ENCODE results near the gene SV2C.
"Not testable (repeated sequence)": the region's sequence is repeated elsewhere in the genome, so short reads cannot be mapped to it uniquely, and the experiment has no call there.

The SV2C gene

DNA sequence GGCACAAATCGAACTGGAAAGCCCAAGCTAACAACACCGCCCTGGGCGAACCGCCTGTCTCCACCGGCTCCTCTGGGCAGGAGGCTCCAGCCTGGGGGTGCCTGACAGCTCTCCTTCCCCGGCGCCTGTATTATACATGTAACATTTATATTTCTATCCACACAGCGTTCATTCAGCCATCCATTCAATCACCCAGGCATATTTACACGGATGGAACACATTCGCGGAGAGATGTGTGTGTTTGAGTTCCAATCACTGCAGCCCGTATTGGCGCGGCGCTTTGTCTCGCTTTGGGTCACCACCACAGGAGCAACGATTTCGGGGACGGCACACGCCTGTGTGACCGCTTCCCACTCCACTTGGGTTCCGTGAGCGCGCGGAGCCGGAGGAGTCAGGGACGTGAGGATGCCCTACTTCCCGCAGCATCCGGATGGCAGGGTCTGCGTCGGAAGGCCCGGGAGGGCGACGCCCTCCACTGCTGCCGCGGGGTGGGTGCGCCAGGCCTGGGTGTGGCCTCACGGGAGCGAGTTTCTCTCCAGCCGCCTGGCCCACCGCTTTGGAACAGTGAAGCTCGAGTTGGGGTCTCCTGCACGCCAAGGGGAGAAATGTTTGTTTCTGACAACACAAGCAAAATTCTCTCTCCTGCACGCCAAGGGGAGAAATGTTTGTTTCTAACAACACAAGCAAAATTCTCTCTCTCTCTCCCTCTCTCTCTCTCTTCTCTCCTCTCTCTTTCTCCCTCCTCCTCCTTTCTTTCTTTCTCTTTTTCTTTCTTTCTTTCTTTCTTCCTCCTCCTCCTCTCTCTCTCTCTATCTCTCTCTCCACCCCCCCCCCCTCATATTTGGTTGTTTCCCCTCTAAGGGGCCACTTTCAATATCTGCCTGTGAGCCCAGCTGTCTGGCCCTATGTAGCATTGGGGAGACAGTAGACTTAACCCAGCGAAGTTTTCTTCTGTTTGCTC lies 1.1 kb upstream of the SV2C start:
- DNase-seq (ENCODE audit: low spot score in 2 of 2) (no peak), ATAC-seq (replicated peaks; ENCODE audit: extremely low read depth, poor library complexity, severe bottlenecking) (no peak)
- Mint-ChIP-seq H3K4me1 (peaks cover 23% of the 10 kb centered on the region), H3K27ac (ENCODE audit: low read depth) (peak overlapping the region; percentile 33), H3K27me3 (peaks cover 96% of the 10 kb centered on the region), H3K9me3 (no peaks in the 10 kb centered on the region), H3K4me3 (peak overlapping the region; percentile 62), H3K36me3 (ENCODE audit: insufficient read depth) (peaks cover 4% of the 10 kb centered on the region)

DNA sequence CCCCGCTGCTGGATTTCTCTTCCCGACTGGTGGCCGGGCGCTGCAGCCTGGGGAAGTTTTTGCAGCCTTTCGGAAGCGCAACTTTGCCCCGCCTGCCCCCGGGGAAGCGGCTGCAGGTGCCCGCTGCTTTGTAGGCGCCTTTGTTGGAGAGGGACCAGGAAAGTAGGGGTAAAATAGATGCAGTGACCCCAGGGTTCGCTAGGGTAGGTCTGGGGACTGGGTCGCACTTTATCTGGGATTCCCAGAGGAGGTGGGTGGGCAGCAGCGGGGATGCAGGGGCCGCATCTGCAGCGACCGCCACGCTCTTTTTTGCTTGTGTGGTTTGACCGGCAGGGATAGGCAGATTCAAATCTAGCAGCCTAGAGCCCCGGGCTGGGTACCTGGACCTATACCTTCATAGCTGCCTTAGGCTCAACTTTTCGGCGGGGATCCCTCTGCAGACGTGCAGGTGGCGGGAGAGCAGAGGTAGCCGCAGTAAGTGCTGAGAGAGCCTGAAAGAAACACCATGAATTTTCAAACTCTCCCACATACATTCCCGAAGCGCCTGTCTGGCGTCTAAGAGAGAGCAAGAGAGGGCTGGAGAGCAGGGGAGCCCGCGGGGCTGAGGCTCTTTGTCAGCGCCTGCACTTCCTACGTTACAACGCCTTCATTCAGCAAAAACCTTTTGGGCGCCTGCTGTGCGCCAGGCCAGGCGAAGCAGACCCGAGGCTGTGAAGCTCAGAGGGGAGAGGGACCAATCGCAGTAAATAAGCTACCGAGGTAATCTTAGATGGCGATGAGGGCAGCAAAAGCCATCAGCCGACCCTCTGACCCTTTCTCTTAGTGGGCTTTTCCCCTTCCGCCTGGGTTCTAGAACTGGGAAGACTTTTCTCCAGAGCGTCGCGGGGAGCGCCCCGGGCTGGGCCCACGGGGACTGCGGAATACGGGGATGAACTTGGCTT lies 642 bp downstream of the SV2C start:
- H3K36me3 Mint-ChIP-seq (ENCODE audit: insufficient read depth) = peaks cover 4% of the 10 kb centered on the region
- DNase-seq (ENCODE audit: low spot score in 2 of 2) = no peak
- H3K4me1 Mint-ChIP-seq = peaks cover 23% of the 10 kb centered on the region
- H3K9me3 Mint-ChIP-seq = no peaks in the 10 kb centered on the region
- peak overlapping the region; percentile 62 for H3K4me3 Mint-ChIP-seq
- H3K27ac Mint-ChIP-seq (ENCODE audit: low read depth) = no peak overlapping the region
- peaks cover 93% of the 10 kb centered on the region for H3K27me3 Mint-ChIP-seq
- ATAC-seq (replicated peaks; ENCODE audit: extremely low read depth, poor library complexity, severe bottlenecking) = no peak

DNA sequence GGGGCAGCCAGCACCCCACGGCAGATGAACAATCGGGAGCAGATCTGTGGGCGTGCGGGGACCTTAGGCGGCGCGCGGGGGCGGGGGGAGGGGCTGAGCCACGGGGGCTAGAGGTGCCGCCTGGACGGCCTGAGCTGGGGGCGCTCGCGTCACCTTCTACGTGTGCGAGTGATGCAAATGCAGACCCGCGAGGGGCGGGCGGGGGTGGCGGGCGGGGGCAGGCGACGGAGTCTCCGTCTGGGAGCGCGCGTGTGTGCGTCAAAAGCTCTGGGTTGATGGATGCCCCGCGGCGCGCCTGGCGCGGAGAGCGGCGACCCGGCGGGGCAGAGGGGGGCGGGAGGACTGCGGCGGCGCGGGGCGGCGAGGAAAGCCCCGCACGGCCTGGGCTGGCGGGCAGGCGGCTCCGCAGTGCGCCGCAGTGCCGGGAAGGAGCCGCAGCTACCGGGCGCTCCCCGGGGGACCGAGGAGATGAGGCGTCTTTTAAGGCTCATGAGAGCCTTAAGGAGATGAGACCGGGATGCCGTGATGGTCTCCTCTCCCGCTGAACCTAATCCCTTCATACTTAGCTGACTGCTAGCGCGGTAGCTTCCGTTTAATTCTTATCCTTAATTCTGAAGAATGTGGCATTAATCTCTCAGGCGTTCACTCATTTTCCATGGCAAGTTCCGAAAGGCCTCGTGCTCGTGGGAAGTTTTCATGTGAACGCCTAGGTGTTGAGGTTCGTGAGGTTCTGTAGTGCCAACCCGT lies 1.5 kb downstream of the SV2C start:
- Mint-ChIP-seq H3K27ac (ENCODE audit: low read depth) (no peak overlapping the region), H3K9me3 (no peaks in the 10 kb centered on the region), H3K27me3 (peaks cover 93% of the 10 kb centered on the region), H3K36me3 (ENCODE audit: insufficient read depth) (peaks cover 4% of the 10 kb centered on the region), H3K4me3 (peak overlapping the region; percentile 62), H3K4me1 (peaks cover 23% of the 10 kb centered on the region)
- no peak for ATAC-seq (replicated peaks; ENCODE audit: extremely low read depth, poor library complexity, severe bottlenecking)
- DNase-seq (ENCODE audit: low spot score in 2 of 2) = no peak

DNA sequence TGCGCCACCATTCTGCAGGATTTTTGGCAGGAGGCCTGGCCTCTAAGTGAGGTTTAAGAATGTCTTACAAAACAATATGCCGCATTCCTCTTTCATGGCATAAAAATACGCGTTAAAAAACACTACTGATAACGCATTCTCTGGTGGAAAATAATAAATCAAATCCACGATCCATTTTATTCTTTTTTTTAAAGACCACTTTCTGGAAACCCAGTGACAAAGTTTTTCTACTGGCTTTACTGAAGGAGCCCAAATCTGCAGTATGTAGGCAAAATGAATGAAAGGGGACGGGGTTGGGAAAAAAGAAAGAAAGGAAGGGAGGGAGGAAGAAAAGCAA lies 2.0 kb downstream of the SV2C start:
- peaks cover 23% of the 10 kb centered on the region for H3K4me1 Mint-ChIP-seq
- H3K36me3 Mint-ChIP-seq (ENCODE audit: insufficient read depth) = peaks cover 4% of the 10 kb centered on the region
- peak overlapping the region; percentile 48 for H3K4me3 Mint-ChIP-seq
- H3K27ac Mint-ChIP-seq (ENCODE audit: low read depth) = no peak overlapping the region
- ATAC-seq (replicated peaks; ENCODE audit: extremely low read depth, poor library complexity, severe bottlenecking) (no peak), DNase-seq (ENCODE audit: low spot score in 2 of 2) (no peak)
- H3K27me3 Mint-ChIP-seq = peaks cover 91% of the 10 kb centered on the region
- H3K9me3 Mint-ChIP-seq = no peaks in the 10 kb centered on the region

DNA sequence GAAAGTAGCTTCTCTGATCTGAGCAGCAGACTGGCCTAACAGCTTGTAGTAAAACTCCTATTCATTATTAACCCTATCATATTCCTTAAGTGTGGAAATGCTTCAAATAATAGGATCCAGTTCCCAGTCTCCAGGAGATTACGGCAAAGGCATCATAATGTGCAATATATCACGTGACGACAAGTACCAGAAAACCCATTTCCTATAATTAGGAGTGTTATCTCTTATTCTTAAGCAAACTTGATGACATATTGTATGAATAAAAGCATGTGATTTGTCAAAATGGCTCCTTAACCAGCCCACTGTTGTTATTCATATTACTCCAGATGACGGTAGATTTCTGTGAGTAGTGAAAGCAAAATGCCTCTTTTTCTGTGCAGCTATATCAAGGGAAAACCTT lies 2.9 kb downstream of the SV2C start:
- no peaks in the 10 kb centered on the region for H3K9me3 Mint-ChIP-seq
- DNase-seq (ENCODE audit: low spot score in 2 of 2) = no peak
- no peak for ATAC-seq (replicated peaks; ENCODE audit: extremely low read depth, poor library complexity, severe bottlenecking)
- peaks cover 90% of the 10 kb centered on the region for H3K27me3 Mint-ChIP-seq
- H3K4me3 Mint-ChIP-seq = no peak overlapping the region
- peaks cover 4% of the 10 kb centered on the region for H3K36me3 Mint-ChIP-seq (ENCODE audit: insufficient read depth)
- H3K4me1 Mint-ChIP-seq = peaks cover 23% of the 10 kb centered on the region
- no peak overlapping the region for H3K27ac Mint-ChIP-seq (ENCODE audit: low read depth)

DNA sequence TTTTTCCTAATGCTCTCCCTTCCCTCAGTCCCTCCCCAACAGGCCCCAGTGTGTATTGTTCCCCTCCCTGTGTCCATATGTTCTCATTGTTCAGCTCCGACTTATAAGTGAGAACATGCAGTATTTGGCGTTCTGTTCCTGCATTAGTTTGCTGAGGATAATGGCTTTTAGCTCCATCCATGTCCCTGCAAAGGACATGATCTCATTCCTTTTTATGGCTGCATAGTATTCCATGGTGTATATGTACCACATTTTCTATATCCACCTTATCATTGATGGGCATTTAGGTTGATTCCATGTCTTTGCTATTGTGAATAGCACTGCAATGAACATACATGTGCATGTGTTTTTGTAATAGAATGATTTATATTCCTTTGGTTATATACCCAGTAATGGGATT lies 6.0 kb downstream of the SV2C start:
- not testable (repeated sequence) for H3K4me3 Mint-ChIP-seq; ATAC-seq (replicated peaks; ENCODE audit: extremely low read depth, poor library complexity, severe bottlenecking); H3K27ac Mint-ChIP-seq (ENCODE audit: low read depth); H3K4me1 Mint-ChIP-seq; H3K9me3 Mint-ChIP-seq; H3K36me3 Mint-ChIP-seq (ENCODE audit: insufficient read depth); DNase-seq (ENCODE audit: low spot score in 2 of 2)
- peaks cover 70% of the 10 kb centered on the region for H3K27me3 Mint-ChIP-seq

DNA sequence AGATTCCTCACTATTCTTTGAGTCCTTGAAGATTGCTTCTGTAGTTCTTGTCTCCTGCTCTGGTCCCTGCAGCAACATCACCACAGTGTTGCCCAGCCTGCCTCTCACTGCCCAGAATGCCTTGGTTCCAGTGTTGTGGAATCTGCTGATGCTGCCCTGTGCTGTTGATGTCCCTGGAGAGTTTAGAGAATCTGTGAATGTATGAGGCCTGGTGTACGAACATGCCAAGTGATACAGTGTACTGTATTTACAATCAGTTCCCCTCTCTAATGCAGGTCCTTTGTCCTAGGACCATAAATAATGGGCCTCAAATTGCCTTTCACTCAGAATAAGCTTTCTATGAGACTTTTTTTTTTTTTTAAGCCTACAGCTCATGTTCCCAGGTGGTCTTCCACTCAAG lies 8.2 kb downstream of the SV2C start:
- Mint-ChIP-seq H3K4me3 (no peak overlapping the region), H3K27me3 (peaks cover 58% of the 10 kb centered on the region), H3K27ac (ENCODE audit: low read depth) (no peak overlapping the region), H3K4me1 (no peaks in the 10 kb centered on the region), H3K36me3 (ENCODE audit: insufficient read depth) (no peaks in the 10 kb centered on the region), H3K9me3 (no peaks in the 10 kb centered on the region)
- ATAC-seq (replicated peaks; ENCODE audit: extremely low read depth, poor library complexity, severe bottlenecking) (no peak), DNase-seq (ENCODE audit: low spot score in 2 of 2) (no peak)

DNA sequence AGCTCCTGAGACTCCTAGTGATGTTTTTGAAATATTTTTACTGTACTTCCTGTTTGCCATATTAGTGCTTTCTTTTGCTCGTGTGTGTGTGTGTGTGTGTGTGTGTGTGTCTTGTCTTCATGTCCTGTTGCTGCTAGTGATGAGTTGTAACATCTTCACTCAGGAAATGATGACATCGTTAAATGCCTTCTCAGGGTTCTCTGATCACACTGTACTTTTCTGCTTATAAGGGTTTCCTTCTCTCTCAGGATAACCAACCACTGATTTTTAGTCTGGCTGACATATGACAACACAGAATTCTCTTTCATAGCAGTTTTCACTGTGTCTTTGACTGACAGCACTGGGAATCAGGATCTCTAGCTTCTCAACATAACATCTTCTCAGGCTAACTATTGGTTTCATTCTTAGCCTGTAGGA lies 16.1 kb downstream of the SV2C start:
- DNase-seq (ENCODE audit: low spot score in 2 of 2) (peak in 1 of 2 donors; percentile 30), ATAC-seq (replicated peaks; ENCODE audit: extremely low read depth, poor library complexity, severe bottlenecking) (peak; percentile 94)
- no peak overlapping the region for H3K4me3 Mint-ChIP-seq
- H3K9me3 Mint-ChIP-seq = no peaks in the 10 kb centered on the region
- peak overlapping the region; percentile 13 for H3K27ac Mint-ChIP-seq (ENCODE audit: low read depth)
- H3K27me3 Mint-ChIP-seq = peaks cover 36% of the 10 kb centered on the region
- peaks cover 9% of the 10 kb centered on the region for H3K4me1 Mint-ChIP-seq
- peaks cover 5% of the 10 kb centered on the region for H3K36me3 Mint-ChIP-seq (ENCODE audit: insufficient read depth)

DNA sequence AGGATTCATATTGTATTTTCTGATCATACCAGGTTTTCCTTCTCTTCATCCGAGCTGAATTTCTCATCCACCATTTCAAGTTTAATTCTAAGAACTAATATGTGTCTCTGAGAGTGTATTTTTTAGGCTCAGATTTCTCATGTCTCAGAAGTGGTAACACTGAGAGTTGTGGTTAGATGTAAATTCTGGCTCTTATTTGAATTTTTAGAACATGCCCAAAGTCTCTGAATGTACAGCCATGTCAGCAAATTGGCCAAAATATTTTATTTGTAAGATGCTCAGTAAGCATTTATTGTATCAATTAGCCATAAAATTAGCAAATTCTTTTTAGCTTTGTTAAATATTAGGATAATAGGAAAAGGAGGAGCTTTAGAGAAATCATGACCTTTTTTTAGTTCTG lies 16.6 kb downstream of the SV2C start:
- Mint-ChIP-seq H3K4me1 (peaks cover 9% of the 10 kb centered on the region), H3K36me3 (ENCODE audit: insufficient read depth) (peaks cover 5% of the 10 kb centered on the region), H3K27me3 (peaks cover 41% of the 10 kb centered on the region), H3K4me3 (no peak overlapping the region), H3K27ac (ENCODE audit: low read depth) (peak overlapping the region; percentile 13), H3K9me3 (no peaks in the 10 kb centered on the region)
- no peak for ATAC-seq (replicated peaks; ENCODE audit: extremely low read depth, poor library complexity, severe bottlenecking)
- no peak for DNase-seq (ENCODE audit: low spot score in 2 of 2)

DNA sequence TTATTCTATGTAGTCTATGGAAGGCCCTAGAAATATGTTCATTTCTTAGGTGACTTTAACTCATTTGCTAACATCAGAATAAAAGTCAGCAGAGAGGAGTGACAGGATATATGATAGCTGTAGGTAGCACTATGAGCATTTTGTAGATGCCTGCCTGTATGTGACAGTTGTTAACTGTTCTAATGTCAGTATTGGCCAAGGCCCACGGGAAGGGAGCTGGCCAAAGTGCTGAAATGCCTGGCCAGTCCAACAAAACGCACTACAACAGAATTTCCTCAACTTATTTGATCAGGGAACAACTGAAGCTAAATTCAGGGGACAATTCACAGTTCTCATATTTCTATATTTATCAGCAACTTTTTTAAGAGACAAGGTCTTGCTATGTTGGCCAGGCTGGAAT lies 20.8 kb downstream of the SV2C start:
- DNase-seq (ENCODE audit: low spot score in 2 of 2) (no peak), ATAC-seq (replicated peaks; ENCODE audit: extremely low read depth, poor library complexity, severe bottlenecking) (no peak)
- H3K4me1 Mint-ChIP-seq = peaks cover 7% of the 10 kb centered on the region
- H3K9me3 Mint-ChIP-seq = no peaks in the 10 kb centered on the region
- H3K4me3 Mint-ChIP-seq = no peak overlapping the region
- no peak overlapping the region for H3K27ac Mint-ChIP-seq (ENCODE audit: low read depth)
- peaks cover 5% of the 10 kb centered on the region for H3K36me3 Mint-ChIP-seq (ENCODE audit: insufficient read depth)
- H3K27me3 Mint-ChIP-seq = peaks cover 62% of the 10 kb centered on the region

DNA sequence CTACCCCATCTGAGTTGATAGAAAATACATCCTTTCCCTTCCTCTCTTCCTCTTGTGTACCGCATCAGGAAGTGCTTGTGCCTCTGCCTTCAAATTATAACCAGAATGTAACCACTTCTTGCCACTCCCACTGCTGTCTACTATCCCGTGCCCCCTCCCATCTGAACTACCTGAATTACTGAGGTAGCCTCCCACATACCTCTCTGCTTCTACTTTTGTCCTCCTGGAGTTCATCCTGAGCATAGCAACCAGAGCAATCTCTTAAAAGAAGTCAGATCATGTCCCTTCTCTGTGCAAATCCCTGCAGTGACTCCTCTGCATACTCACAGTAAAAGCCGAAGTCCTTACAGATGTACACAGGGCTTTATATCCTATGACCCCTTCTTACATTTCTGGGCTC lies 23.0 kb downstream of the SV2C start:
- H3K27me3 Mint-ChIP-seq = peaks cover 69% of the 10 kb centered on the region
- no peaks in the 10 kb centered on the region for H3K9me3 Mint-ChIP-seq
- H3K36me3 Mint-ChIP-seq (ENCODE audit: insufficient read depth) = peaks cover 3% of the 10 kb centered on the region
- no peaks in the 10 kb centered on the region for H3K4me1 Mint-ChIP-seq
- H3K27ac Mint-ChIP-seq (ENCODE audit: low read depth) = no peak overlapping the region
- H3K4me3 Mint-ChIP-seq = no peak overlapping the region
- no peak for DNase-seq (ENCODE audit: low spot score in 2 of 2)
- no peak for ATAC-seq (replicated peaks; ENCODE audit: extremely low read depth, poor library complexity, severe bottlenecking)

DNA sequence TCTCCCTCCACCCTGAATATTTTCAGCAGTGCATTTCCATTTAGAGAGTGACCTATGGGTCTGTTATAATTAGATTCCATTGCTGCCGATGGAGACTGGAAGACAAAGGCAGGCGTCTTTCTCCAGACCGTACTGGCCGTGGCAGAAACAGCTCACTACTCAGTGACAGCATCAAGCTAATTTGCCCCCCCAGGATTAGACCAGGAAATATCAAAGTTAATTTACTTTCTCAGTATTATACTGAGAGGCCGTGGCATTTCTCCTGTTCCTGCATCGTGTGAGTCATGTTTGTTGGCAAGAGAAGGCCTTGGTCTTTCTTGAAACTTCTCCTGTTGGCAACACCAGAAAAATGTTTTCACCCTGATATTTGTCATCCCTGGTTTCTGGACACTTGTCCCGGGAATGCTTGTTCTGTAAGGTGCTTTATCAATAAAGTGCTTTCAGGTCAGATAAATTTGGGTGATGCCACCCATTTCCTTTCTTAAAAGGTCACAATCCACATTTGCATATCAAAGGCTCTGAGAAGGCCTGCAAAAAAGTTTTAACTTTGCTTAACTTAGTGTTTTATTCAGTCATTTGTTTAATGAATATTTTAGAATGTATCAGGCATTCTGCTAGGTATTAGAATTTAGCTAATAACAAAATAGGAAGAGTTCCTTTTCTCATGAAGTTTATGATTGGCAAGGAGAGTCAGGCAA lies 28.4 kb downstream of the SV2C start:
- DNase-seq (ENCODE audit: low spot score in 2 of 2) (no peak), ATAC-seq (replicated peaks; ENCODE audit: extremely low read depth, poor library complexity, severe bottlenecking) (no peak)
- H3K27ac Mint-ChIP-seq (ENCODE audit: low read depth) = no peak overlapping the region
- H3K4me1 Mint-ChIP-seq = no peaks in the 10 kb centered on the region
- peaks cover 55% of the 10 kb centered on the region for H3K27me3 Mint-ChIP-seq
- no peaks in the 10 kb centered on the region for H3K9me3 Mint-ChIP-seq
- H3K4me3 Mint-ChIP-seq = no peak overlapping the region
- no peaks in the 10 kb centered on the region for H3K36me3 Mint-ChIP-seq (ENCODE audit: insufficient read depth)

Measured in central memory CD8-positive, alpha-beta T cell (primary cell).